GM12891 (cell line): ENCODE measurements around the gene DLK2.

Source experiments
- PAX5 ChIP-seq: IDR thresholded peaks from 2 replicates; pipeline ENCODE4 v1.6.1; 2011; ENCODE audit warnings: low read length, moderate library complexity, mild to moderate bottlenecking; ENCODE audit not compliant: insufficient read depth, severe bottlenecking
- POLR2A ChIP-seq: IDR thresholded peaks from 2 replicates; pipeline ENCODE4 v1.6.1; 2011; ENCODE audit warnings: low read depth, low read length, control low read depth
- POLR2AphosphoS5 ChIP-seq: IDR thresholded peaks from 2 replicates; pipeline ENCODE4 v1.6.1; 2011; ENCODE audit warnings: low read depth, low read length, control low read depth
- TAF1 ChIP-seq: IDR thresholded peaks from 2 replicates; pipeline ENCODE4 v1.6.1; 2011; ENCODE audit warnings: low read depth, low read length, control low read depth

GRCh38 chr6:43427406-43428111 lies 27.8 kb downstream of the DLK2 start, which contains the start of gene ABCC10:
- no peak for TF ChIP-seq PAX5
- TF ChIP-seq POLR2A, result peak; percentile 74
- peak; percentile 33; the same call in 1 of the 2 replicates for TF ChIP-seq TAF1
- peak; percentile 79 for TF ChIP-seq POLR2AphosphoS5
